Measurements from ENCODE around the gene GRID2. TPM values are rescaled to one million over a fixed set of nuclear protein-coding genes. Genes with fewer than 3 reads are reported as not detected.
"Not testable (repeated sequence)": the region's sequence is repeated elsewhere in the genome, so short reads cannot be mapped to it uniquely, and the experiment has no call there.

Gene GRID2
- total and polyA plus RNA-seq, 2 of the 13 experiments (the other 11 are each of a cell fraction or from before 2014, with no cell fraction given), result not detected

DNA sequence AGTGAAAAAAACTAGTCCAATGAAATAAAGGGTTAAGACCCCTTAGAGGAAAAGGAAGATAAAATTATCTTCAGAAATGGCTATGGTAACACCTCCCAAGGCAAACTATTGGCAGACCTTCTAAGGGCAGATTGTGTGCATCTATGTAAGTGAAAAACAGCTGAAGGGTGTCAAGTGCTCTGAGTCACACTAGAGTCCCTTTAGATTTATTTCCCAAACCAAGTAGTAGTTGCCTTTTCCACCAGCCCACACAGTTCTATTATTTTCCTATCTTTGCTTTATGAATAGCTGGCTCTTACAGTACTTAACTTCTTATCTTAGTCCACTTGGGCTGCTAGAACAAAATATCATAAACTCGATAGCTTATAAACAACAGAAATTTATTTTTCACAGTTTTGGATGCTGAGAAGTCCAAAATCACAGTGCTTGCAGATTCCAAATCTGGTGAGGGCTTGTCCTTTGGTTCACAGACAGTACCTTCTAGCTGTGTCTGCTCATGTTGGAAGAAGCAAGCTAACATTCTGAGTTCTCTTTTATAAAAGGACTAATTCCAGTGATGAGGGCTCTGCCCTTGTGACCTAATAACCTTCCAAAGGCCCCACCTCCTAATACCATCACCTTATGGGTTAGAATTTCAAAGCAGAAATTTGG lies 143.6 kb downstream of the GRID2 start (continued):
- TF ChIP-seq, protein P1, sequence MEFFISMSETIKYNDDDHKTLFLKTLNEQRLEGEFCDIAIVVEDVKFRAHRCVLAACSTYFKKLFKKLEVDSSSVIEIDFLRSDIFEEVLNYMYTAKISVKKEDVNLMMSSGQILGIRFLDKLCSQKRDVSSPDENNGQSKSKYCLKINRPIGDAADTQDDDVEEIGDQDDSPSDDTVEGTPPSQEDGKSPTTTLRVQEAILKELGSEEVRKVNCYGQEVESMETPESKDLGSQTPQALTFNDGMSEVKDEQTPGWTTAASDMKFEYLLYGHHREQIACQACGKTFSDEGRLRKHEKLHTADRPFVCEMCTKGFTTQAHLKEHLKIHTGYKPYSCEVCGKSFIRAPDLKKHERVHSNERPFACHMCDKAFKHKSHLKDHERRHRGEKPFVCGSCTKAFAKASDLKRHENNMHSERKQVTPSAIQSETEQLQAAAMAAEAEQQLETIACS (CRISPR knock-in tag; IDR thresholded peaks at IDR 0.05), result no peak

DNA sequence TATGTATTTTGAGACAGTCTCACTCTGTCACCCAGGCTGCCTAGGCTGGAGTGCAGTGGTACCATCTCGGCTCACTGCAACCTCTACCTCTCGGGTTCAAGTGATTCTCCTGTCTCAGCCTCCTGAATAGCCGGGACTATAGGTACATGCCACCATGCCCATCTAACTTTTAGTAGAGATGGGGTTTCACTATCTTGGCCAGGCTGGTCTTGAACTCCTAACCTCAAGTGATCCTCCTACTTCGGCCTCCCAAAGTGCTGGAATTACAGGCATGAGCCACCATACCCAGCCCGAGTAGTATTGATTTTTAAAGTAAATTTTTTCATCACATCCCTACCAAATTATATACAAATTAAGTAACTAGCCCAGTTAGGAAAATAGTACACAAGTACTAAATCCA lies 144.4 kb downstream of the GRID2 start:
- not testable (repeated sequence) for BruUV-seq (replicated peaks)

DNA sequence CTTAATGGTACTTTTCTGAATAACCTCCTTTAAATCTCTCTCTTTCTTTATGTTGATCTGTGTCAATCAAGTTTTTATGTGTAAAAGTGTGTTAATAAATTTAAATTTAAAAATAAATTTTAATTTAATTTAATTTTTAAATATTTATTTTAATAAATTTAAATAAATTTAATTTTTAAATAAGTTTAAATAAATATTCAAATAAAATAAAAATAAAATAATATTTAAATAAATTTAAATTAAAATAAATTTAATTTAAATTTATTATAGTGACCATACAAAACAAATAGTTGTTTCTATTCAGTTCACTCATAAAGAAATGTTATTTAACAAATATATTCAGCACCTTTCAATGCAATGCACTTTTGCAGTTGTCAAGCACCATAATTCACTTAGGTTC lies 146.9 kb downstream of the GRID2 start:
- intact Hi-C loops (cut with micrococcal nuclease; ENCODE audit: unreplicated experiment), result no loop called here
- no peak overlapping the region for H3K4me2 ChIP-seq (ENCODE audit: low read depth, low read length)
- in situ Hi-C loops (cut with HindIII; ENCODE audit: extremely low pct_ligation_motif_present, low pct_unique_long_range_greater_than_20kb), result no loop called here
- BruUV-seq (replicated peaks), result no TSS peak
- H3K27me3 ChIP-seq (ENCODE audit: control insufficient read depth in 1 of 2, insufficient read depth in 2 of 2, low read length in 2 of 2), result no peaks in the 10 kb centered on the region
- no peaks in the 10 kb centered on the region for H3K9me3 ChIP-seq (ENCODE audit: low read length)
- no peak for DNase-seq (ENCODE audit: low spot score)
- no peak overlapping the region for H3K27ac ChIP-seq (ENCODE audit: extremely low read length, insufficient read depth, low read length)
- no peak overlapping the region for H3K9ac ChIP-seq (ENCODE audit: insufficient read depth, low read depth, low read length)
- no peak for ATAC-seq
- no peaks in the 10 kb centered on the region for H4K20me1 ChIP-seq (ENCODE audit: insufficient read depth, low read length)
- no peak overlapping the region for H2AFZ ChIP-seq (ENCODE audit: low read length)
- no peaks in the 10 kb centered on the region for H3K4me1 ChIP-seq (ENCODE audit: insufficient read depth, low read length)
- FAIRE-seq, result no peak
- no peak overlapping the region for H3K4me3 ChIP-seq (replicated peaks in 1 of 3; ENCODE audit: insufficient read depth in 1 of 3, low read depth in 2 of 3, low read length in 3 of 3)
- ChIA-PET CTCF (ENCODE audit: low intra/inter-chr PET ratio, low total read pairs) (no interaction called here), POLR2A (no interaction called here)
- no peak for TF ChIP-seq MXD1 (CRISPR knock-in tag; IDR thresholded peaks at IDR 0.05)
- TF ChIP-seq, protein P2, sequence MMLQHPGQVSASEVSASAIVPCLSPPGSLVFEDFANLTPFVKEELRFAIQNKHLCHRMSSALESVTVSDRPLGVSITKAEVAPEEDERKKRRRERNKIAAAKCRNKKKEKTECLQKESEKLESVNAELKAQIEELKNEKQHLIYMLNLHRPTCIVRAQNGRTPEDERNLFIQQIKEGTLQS (CRISPR knock-in tag; IDR thresholded peaks at IDR 0.05), result no peak
- H3K79me2 ChIP-seq (ENCODE audit: insufficient read depth, low read length), result no peaks in the 10 kb centered on the region
- H3K36me3 ChIP-seq (replicated peaks in 1 of 2; ENCODE audit: control insufficient read depth in 1 of 2, insufficient read depth in 2 of 2, low read length in 2 of 2), result no peaks in the 10 kb centered on the region

More for the DNA sequence above, 144.4 kb downstream of the GRID2 start:
- in situ Hi-C loops (cut with HindIII; ENCODE audit: extremely low pct_ligation_motif_present, low pct_unique_long_range_greater_than_20kb); H3K4me1 ChIP-seq (ENCODE audit: insufficient read depth, low read length); H3K27ac ChIP-seq (ENCODE audit: extremely low read length, insufficient read depth, low read length); H3K4me3 ChIP-seq (replicated peaks in 1 of 3; ENCODE audit: insufficient read depth in 1 of 3, low read depth in 2 of 3, low read length in 3 of 3); POLR2A ChIA-PET; H3K4me2 ChIP-seq (ENCODE audit: low read depth, low read length); DNase-seq (ENCODE audit: low spot score); H3K9me3 ChIP-seq (ENCODE audit: low read length); H3K79me2 ChIP-seq (ENCODE audit: insufficient read depth, low read length); H3K27me3 ChIP-seq (ENCODE audit: control insufficient read depth in 1 of 2, insufficient read depth in 2 of 2, low read length in 2 of 2); H3K9ac ChIP-seq (ENCODE audit: insufficient read depth, low read depth, low read length); ATAC-seq; H3K36me3 ChIP-seq (replicated peaks in 1 of 2; ENCODE audit: control insufficient read depth in 1 of 2, insufficient read depth in 2 of 2, low read length in 2 of 2); H2AFZ ChIP-seq (ENCODE audit: low read length); intact Hi-C loops (cut with micrococcal nuclease; ENCODE audit: unreplicated experiment); FAIRE-seq; CTCF ChIA-PET (ENCODE audit: low intra/inter-chr PET ratio, low total read pairs); H4K20me1 ChIP-seq (ENCODE audit: insufficient read depth, low read length): not testable (repeated sequence)
- 3% methylated on average over 5 of the region's 5 CpGs for WGBS (ENCODE audit: low lambda C conversion rate)

All from HepG2 (cell line).